Measurements from ENCODE around the gene NUP214.

NUP214 gene

DNA sequence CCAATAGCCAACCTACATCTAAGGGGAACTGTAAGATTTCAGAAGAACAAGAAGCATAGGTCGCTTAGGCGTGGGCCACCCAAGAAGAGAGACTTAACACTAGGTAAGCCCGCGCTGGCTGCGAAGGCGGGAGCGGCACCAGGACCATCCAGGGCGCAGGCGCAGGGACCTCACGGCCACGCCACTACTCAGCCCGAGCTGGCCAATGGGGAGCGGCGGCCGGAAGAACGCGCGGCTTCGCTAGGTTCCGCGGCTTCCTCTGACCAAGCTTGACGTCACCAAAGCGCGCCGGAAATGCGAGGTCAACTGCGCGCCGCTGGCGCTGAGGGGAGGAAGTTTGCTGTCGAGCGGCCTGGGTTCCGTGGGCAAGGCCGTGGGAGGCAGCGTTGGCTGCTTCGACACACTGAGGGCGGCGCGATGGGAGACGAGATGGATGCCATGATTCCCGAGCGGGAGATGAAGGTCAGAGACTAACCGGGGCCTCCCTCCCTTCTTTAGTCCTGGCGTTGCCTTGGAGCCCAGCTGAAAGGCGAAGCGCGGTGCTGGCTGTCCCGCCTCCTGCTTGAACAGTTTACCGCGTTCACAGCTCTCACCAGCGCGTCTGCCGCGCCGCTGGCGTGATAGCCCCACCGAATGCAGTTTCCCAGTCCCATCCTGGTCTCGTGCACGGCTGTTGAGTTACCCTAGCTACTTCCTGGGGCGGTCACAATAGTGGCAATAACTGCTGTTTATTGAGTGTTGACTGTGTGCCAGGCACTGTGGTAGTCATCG lies at the start of gene NUP214:
Gene NUP214 (plus strand): TSS at position 299 of the 771 bp plus-strand sequence. CDS start 119 bp downstream, at position 418.
- peak; percentile 80 for DNase-seq (ENCODE audit: low read depth)

DNA sequence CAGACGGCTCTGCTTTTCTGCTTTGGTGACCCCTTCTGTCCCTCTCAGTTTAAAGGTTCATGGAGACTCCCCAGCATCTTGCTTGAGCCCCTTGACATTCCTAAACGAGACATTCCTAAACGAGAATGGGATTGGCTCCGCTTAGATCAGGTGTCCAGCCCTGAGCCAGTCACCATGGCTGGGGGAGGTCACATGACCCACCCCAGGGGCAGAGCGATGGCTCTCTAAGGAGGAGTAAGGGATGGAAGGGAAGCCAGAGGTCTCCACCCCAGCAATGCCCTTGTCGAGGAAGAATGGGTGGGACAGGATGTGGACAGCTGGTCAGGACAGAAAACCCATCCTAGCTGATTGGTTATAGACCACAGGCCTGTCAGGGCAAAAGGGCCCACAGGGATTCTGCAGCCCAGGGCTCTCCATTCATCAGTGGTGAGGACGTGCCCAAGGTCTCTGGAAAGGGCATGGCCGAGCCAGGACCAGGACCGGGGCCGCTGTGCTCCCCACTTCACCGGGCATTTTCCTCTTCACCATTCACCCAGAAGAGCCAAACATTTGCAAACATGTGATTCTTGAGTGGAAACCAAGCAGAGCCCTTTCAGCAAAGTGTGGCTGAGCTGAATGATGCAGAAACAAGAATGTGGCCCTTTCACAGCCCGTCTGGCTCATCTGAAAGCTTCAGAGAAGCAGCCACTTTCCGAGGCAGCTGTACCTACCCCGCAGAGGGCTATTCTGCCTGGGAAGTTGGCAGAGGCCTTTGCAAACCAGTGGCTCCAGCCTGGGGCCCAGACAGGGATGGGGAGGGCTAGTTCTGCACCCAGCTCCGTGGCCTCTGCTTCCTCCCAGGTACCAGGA lies 48.8 kb upstream of the NUP214 start:
- DNase-seq (ENCODE audit: low read depth) = no peak

DNA sequence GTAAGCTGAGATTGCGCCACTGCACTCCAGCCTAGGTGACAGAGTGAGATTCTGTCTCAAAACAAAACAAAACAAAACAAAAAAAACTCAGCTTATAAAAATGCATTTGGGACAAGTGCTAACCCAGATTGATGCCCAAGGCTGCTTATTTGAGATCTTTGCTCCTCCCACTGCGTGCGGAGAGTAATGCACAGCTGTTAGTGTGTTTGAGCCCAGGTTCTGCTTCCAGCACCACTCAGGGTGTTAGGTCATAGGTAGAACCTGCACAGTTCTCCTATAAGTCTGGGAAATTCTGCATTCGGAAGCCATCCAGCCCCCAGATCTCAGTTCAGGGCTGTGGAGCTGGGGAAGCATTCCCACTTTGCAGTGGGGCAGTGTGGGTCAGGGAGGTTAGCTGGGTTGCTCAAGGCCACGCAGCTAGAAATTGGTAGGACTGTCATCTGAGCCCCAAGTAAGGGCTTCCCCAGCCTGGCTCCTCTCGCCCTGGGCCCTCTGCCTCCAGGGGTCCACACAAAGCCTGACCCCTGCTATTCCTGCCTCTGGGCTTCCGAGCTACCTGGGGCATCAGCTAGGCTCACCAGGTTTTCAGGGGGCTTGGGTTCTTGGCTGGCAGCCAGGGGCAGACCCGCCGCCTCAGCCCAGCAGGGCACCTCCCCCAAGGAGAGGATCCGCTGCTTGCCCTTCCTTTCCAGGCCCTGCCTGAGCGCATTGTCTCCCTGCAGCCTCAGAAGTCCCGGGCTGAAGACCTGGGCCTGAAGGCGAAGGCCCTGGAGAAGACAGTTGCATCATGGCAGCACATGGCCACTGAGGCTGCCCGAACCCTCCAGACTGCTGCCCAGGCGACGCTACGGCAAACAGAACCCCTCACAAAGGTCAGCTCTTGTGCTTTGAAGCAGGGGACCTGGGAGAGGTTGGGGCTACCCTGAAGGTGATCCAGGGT lies 46.7 kb upstream of the NUP214 start:
- DNase-seq (ENCODE audit: low read depth) = no peak

DNA sequence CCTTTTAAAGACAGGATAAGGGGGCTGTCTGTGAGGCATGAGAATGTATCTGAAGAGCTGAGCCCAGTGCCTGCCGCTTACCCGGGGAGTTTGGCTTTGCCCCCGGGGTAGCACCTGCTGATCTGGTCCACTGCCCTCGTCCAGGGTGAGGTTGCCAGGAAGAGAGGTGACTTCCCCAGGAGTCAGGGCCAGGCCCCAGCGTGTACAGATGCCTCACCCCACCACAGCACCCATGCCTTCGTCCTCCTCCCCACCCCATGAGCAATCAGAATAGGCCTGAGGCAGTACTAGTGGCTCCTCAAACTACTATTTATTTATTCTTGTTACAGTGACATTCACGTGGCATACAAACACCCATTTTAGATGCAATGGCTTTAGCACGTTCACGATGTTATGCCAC lies 44.8 kb upstream of the NUP214 start:
- no peak for DNase-seq (ENCODE audit: low read depth)

DNA sequence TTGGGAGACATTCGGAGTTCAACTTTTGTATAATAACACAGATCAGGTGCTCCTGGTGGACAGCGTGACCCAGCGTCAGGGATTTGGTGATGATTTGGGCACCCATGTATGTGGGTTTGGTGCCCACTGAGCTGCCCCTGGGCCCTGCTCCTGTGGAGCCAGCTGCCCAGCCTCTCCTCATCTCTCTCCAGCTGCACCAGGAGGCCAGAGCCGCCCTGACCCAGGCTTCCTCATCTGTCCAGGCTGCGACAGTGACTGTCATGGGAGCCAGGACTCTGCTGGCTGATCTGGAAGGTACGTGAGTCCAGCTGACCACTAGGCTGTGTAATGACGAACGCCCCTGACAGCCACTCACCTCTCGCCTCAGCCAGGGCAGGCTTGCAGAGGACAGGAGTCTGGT lies 43.5 kb upstream of the NUP214 start:
- no peak for DNase-seq (ENCODE audit: low read depth)

DNA sequence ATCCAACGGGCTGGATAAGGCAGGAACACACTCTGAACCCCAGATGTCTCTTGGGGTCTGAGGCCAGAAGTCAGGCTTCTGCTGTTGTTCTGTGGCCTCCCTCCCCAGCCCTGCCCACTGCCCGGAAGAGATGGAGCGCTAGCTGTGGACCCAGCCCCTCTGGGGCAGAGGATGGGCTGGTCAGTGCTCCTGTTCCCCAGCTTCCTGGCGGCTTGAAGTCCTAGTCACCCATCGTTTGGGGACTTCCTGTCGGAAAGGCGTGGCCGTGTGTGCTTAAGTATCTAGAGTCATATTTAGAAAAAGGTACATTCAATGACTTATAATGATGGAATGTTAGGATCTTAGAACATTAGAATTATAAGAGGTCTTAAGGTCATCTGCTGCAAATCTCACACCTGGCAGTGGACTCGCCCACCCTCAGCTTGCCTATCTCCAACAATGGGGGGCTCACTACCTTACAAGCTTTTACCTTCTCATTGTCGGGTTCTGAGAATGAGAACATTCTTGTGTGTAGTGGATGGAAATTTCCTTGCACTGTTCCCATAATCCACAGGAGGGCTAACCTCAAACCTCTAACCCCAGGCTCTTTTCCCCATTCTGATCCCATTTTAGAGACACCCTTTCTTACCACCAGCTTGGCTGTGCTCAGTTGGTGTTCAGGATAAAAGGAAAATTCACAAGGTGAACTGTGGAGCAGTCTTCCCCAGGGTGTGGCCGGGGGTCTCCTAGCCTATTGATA lies 42.4 kb upstream of the NUP214 start:
- no peak for DNase-seq (ENCODE audit: low read depth)

DNA sequence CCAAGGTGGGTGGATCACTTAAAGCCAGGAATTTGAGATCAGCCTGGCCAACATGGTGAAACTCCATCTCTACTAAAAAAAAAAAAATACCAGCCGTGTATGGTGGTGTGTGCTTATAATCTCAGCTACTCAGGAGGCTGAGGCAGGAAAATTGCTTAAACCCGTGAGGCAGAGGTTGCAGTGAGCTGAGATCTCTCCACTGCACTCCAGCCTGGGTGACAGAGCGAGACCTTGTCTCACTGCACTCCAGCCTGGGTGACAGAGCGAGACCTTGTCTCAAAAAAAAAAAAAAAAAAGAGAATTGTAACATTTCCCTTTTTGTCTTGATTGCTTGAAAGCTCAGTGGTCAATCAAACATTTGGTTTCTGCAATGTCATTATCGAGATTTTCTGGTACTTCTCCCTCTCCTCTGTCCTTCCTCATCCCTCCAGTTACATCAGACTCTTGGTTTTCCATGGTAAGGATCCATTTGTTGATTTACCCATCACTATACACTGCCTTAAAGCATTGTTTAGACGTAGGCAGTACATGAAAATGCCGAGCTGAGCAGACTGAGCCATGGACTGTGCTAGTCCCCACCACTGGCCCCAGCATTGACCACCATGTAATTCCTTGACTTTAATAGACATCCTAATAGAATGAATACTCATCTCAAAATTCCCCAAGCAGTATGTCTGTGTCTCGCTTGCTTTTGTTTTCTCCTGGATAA lies 40.6 kb upstream of the NUP214 start:
- DNase-seq (ENCODE audit: low read depth) = no peak

DNA sequence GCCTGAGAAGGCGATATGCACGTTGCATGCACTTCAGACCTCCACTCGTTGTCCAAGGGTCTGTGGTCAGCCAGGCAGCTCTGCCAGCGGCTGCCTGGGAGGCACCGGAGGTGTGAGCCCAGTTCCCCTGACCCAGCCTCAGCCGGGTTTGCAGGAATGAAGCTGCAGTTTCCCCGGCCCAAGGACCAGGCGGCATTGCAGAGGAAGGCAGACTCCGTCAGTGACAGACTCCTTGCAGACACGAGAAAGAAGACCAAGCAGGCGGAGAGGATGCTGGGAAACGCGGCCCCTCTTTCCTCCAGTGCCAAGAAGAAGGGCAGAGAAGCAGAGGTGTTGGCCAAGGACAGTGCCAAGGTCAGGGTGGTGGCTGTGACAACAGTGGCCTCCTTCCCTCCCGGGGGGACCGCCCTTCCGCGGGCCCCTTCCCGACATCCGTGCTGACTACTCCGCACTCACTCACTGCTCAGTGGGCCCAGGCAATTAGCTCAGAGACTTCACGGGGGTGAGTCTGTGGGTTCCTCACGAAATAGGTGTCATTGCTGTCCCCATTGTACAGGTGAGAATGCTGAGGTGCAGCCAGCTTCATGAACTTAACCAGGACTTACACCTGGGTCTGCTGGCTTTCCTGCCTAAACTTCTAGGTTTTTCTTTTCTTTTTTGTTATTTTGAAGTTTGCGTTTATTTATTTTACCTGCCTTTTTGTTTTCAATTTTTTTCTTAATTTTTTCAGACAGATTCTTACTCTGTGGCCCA lies 39.8 kb upstream of the NUP214 start:
- no peak for DNase-seq (ENCODE audit: low read depth)

DNA sequence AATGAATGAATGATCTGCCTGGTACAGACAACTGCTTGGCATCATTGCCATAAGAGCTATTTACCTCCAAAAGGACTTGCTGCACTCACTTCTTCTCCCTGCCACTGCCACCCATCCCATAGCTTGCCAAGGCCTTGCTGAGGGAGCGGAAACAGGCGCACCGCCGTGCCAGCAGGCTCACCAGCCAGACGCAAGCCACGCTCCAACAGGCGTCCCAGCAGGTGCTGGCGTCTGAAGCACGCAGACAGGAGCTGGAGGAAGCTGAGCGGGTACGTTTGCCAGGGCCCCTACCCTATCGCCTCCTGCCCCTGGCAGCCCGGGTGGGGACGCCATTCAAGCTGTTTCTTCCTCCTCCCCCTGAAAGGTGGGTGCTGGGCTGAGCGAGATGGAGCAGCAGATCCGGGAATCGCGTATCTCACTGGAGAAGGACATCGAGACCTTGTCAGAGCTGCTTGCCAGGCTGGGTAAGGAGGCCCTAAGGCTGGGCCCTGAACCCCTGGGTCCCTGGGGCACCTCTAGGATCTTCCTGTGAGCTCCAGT lies 38.0 kb upstream of the NUP214 start:
- DNase-seq (ENCODE audit: low read depth) = no peak

DNA sequence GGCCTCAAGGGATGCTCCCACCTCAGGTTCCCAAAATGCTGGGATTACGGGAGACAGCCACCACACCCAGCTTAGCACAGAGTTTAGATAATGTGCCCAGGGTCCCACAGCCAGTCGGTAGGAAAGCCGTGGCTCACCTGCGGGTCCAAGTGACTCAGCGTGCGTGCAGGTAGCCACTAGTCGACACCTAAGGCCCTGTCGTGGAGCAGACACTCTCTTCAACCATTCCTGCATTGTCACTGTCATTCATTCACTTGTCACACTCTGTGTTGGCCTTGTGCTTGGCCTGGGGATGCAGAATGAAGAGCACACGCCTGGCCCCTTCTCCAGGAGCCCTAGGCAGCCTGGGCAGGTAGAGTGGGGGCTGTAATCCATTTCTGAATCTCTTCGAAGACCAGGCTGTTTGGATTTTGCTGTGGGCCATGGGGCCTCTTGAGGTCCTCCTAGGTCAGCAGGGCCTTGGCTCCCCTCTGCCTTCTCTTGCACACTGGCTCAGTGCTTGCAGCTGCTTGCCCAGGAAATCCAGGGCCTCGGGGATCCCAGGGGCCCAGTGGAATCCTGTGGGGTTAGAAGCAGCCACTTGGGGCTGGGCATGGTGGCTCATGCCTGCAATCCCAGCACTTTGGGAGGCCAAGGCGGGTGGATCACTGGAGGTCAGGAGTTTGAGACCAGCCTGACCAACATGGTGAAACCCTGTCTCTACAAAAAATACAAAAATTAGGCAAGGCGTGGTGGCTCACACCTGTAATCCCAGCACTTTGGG lies 35.2 kb upstream of the NUP214 start:
- DNase-seq (ENCODE audit: low read depth) = no peak

DNA sequence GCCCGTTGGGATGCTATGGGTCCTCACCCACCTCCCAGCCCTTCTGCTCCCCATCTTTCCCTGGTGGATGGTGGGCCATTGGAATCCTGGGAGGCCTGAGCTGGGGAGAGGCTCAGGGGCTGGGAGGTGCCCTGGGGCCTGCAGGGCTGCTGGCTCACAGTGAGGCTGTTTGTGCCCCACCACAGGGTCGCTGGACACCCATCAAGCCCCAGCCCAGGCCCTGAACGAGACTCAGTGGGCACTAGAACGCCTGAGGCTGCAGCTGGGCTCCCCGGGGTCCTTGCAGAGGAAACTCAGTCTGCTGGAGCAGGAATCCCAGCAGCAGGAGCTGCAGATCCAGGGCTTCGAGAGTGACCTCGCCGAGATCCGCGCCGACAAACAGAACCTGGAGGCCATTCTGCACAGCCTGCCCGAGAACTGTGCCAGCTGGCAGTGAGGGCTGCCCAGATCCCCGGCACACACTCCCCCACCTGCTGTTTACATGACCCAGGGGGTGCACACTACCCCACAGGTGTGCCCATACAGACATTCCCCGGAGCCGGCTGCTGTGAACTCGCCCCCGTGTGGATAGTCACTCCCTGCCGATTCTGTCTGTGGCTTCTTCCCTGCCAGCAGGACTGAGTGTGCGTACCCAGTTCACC lies 33.9 kb upstream of the NUP214 start:
- no peak for DNase-seq (ENCODE audit: low read depth)

DNA sequence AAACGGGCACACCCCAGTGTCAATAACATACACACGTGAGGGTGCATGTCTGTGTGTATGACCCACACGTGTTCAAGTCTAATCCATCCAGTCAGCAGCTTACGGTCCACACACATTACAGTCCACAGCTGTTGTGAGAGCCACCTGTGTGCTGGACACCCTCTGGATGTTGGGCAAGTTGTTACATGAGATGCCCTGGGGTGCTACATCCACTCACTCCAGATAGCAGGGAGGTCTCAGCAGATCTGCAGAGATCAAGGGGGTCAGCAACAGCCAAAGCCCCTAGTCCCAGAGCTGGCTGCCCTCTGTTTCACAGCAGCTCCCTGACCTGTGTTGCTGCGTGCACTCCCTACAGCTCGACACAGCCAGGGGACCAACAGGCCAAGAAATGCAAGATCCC lies 33.4 kb upstream of the NUP214 start:
- no peak for DNase-seq (ENCODE audit: low read depth)

DNA sequence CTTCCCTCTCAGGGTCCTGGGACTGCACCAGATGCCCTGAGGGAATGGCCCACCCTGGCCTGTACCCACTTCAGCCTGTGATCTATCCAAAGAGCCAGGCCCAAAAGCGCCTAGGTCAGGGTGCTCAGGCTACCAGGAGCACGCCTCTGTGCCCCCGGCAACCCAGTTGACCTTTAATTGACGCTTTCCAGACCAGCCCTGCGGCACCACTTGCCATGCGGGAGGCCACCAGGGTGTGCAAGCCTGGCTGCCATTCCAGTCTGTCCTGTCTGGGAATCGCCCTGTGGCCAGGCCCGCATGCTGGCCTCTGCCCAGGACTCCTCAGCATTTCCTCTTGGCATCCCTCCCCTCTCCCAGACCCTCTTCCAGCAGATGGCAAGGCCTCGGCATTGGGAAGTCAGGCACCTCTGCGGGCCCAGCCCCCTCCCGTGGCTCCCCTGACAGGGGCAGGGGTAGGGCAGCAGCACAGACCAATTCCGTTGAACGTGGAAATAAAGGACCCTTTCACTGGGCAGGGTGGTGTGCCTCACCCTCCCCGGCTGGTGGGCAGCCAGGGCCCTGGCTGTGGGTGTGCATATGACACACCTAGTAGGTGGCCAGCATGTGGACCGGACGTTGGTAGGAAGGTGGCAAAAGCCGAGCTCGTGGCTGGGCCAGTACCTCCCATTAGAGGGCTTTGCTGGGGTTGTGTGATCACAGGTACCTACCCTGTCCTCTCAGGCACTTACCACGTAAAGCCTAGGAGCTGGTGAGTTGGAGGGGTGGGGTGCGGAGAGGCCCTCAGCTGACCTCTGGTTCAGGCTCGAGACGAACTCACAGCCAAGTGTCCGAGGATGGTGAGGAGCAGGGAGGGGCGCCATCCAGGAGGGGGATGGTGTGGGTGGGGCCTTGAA lies 32.6 kb upstream of the NUP214 start:
- DNase-seq (ENCODE audit: low read depth) = no peak

DNA sequence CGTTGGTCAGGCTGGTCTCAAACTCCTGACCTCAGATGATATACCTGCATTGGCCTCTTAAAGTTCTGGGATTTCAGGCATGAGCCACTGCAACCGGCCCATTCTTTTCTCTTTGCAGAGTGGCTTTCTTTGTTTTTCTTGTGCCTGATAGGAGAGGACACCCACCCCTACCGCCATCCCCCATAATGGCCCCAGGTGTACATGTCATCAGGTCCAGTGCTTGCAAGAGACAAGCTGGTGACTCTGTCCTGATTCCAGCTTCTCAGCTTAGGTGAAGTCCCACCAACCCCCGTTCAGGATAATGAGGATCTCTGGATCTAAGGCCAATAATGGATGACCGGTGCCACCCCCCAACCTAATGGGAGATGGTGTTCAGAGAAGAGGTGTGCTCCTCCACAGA lies 31.4 kb upstream of the NUP214 start:
- no peak for DNase-seq (ENCODE audit: low read depth)

DNA sequence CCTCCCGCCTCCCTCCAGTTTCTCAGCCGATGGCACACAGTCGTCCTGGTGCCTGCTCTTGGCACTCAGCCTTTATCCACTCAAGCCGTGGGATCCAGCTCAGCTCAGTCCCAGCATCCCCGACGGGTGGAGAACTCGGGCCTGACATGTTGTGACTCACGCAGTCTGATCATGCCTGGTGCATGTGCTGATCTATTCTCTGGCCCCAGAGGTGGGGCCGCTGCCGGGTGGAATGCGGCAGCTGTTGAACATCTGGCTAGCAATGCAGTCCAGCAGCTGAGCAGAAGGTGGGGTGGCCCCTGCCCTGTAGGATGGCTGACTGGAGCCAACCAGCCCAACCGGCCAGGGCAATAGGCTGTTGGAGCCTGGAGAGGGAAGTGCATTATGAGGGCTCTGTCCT lies 30.8 kb upstream of the NUP214 start:
- DNase-seq (ENCODE audit: low read depth) = peak; percentile 6

DNA sequence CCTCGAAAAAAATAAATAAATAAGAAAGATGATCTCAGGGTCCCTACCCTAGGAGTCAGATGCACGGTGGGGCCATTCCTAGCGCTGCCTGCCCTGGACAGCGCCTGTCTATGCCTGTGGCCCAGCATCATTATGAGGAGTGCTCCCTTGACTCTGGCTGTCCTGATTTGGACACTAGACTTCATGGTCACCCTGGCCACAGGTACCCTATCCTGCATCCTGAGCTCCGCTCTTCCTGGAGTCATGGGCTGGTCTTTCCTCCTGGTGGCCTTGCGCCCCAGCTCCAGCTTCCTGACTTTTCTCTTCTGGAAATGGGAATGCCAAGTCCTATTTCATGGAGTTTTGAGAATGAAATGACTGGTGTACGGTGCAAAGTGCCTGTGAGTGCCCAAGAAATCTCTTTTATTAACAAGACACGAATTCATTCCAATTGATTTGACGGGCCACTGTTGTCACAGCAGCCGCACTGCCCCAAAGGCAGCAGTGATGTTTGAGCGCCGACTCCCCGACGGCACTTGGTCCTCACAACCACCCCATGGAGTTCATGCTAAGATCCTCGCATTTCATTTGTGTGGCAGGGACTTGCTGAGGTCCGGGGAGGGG lies 29.6 kb upstream of the NUP214 start:
- DNase-seq (ENCODE audit: low read depth) = no peak
